Neural crest cell (in vitro differentiated cells): ENCODE measurements around the gene C3orf33. TPM values are rescaled to one million over a fixed set of nuclear protein-coding genes. Genes with fewer than 3 reads are reported as not detected.

Experiments
- DNase-seq: peaks from one replicate; pipeline ENCODE4 v3.0.0; 2021; ENCODE audit warnings: low read depth, mixed read lengths, low spot score
- H3K27ac Mint-ChIP-seq: one replicate; pipeline ENCODE4 v1.8.0; 2021; ENCODE audit warnings: mild to moderate bottlenecking, mixed read lengths; ENCODE audit not compliant: unreplicated experiment
- H3K27me3 Mint-ChIP-seq: 2 replicates; pipeline ENCODE4 v1.8.0; 2021; ENCODE audit warnings: low read depth, mild to moderate bottlenecking, mixed read lengths
- H3K36me3 Mint-ChIP-seq: 2 replicates; pipeline ENCODE4 v1.8.0; 2021; ENCODE audit warnings: low read depth, mild to moderate bottlenecking, mixed read lengths
- H3K4me1 Mint-ChIP-seq: 2 replicates; pipeline ENCODE4 v1.8.0; 2021; ENCODE audit warnings: mixed read lengths
- H3K4me3 Mint-ChIP-seq: one replicate; pipeline ENCODE4 v1.8.0; 2021; ENCODE audit warnings: mild to moderate bottlenecking, mixed read lengths
- H3K9me3 Mint-ChIP-seq: 2 replicates; pipeline ENCODE4 v1.8.0; 2021; ENCODE audit warnings: mixed read lengths
- CTCF ChIP-seq: fragments of 200-600 bp; sonication (generic); conservative IDR thresholded peaks from 2 replicates; pipeline ENCODE4 v1.5.0; 2021; ENCODE audit warnings: antibody characterized with exemption, mild to moderate bottlenecking
- total RNA-seq: library from RNA; stranded (reverse); gene quantifications from 2 replicates; pipeline ENCODE4 v1.2.1, GENCODE V29; 2021

Gene C3orf33
- total RNA-seq, 1 donor from 2014 or later: 4.2 TPM

DNA sequence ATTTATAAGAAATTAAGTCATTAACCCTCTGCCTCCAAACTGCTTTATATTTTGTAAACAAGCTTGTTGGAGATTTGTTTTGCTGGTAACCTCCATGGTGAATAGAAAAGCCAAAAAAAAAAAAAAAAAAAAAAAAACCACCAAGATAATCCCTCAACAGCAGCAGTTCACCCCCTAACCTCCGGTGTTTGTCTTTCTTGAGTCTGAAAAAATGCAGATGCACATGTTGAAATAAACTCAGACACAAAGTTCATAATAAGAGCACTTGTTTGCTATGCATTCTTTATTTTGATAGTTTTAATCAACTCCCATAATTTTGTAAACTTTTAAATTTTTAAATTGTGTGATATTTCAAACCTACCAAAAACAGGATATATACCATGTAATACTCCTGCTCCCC lies 59.4 kb downstream of the C3orf33 start:
- H3K27ac Mint-ChIP-seq: peak overlapping the region; percentile 95
- peak overlapping the region; percentile 99 for H3K4me3 Mint-ChIP-seq
- no peaks in the 10 kb centered on the region for H3K9me3 Mint-ChIP-seq

GRCh38 chr3:155745795-155746550 lies 60.1 kb downstream of the C3orf33 start:
- peak; percentile 28 for DNase-seq
- peaks cover 27% of the 10 kb centered on the region for H3K27me3 Mint-ChIP-seq
- H3K4me3 Mint-ChIP-seq: peak overlapping the region; percentile 99
- H3K9me3 Mint-ChIP-seq: no peaks in the 10 kb centered on the region
- H3K27ac Mint-ChIP-seq: peak overlapping the region; percentile 38
- peaks cover 66% of the 10 kb centered on the region for H3K4me1 Mint-ChIP-seq
- TF ChIP-seq CTCF: no peak
- H3K36me3 Mint-ChIP-seq: no peaks in the 10 kb centered on the region

More for the DNA sequence above, 59.4 kb downstream of the C3orf33 start:
- DNase-seq: no peak
- no peaks in the 10 kb centered on the region for H3K36me3 Mint-ChIP-seq
- TF ChIP-seq CTCF: no peak
- peaks cover 27% of the 10 kb centered on the region for H3K27me3 Mint-ChIP-seq
- peaks cover 61% of the 10 kb centered on the region for H3K4me1 Mint-ChIP-seq

DNA sequence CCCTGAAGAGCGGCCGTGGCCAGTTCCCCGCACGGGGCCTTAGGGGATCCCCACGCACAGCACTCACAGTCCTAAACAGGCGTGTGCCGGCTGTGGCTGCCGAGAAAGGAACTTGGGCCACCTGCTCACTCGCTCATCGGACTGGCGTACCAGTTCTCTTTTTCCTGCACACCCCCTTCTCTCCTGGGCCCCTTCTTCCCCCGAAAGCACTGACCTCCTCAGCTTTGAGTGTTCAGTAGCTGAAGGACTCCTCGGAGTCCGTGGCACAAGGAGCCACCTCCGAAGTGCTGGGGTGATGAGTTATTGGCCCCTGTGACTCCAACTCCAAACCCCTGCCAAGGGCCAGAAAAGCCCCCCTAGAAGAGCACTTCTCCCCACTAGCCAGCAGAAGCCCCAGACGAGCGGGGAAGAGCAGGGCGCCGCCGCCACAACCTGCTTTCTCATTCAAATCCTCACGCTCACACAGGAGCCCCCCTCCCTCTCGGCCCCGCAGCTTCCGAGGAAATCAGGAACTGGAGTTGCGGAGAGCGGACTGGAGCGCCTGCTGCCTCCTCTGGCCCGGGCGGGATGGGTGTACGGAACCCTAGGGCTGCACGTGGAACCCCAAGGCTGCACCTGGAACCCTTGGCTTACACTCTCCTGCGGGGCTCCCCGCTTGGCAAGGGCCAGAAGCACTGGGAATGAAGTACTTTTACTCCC lies 61.3 kb downstream of the C3orf33 start, which contains the start of gene PLCH1:
PLCH1 (minus strand) TSS at position 446 of the 699 bp plus-strand sequence. CDS start 40,847 bp downstream, outside the sequence.
- peak; percentile 75 for DNase-seq
- Mint-ChIP-seq H3K4me3 (peak within 1 kb of the TSS; percentile 99), H3K4me1 (peaks cover 72% of the 10 kb centered on the region), H3K27me3 (peaks cover 27% of the 10 kb centered on the region), H3K36me3 (no peaks in the 10 kb centered on the region), H3K9me3 (no peaks in the 10 kb centered on the region), H3K27ac (peak within 1 kb of the TSS; percentile 94)
- no peak for TF ChIP-seq CTCF

- peak overlapping the region; percentile 99 for H3K4me3 Mint-ChIP-seq
- DNase-seq: peak; percentile 75
- peaks cover 75% of the 10 kb centered on the region for H3K4me1 Mint-ChIP-seq
- H3K9me3 Mint-ChIP-seq: no peaks in the 10 kb centered on the region
- H3K36me3 Mint-ChIP-seq: no peaks in the 10 kb centered on the region
- peak; percentile 12 for TF ChIP-seq CTCF
- peak overlapping the region; percentile 94 for H3K27ac Mint-ChIP-seq
- peaks cover 27% of the 10 kb centered on the region for H3K27me3 Mint-ChIP-seq
These were observed 62.0 kb downstream of the C3orf33 start for GRCh38 chr3:155744010-155744625.

- Mint-ChIP-seq H3K4me3 (peak overlapping the region; percentile 99), H3K36me3 (no peaks in the 10 kb centered on the region), H3K4me1 (peaks cover 73% of the 10 kb centered on the region), H3K27ac (peak overlapping the region; percentile 45), H3K27me3 (peaks cover 27% of the 10 kb centered on the region), H3K9me3 (no peaks in the 10 kb centered on the region)
- no peak for TF ChIP-seq CTCF
- DNase-seq: no peak
These were observed 62.5 kb downstream of the C3orf33 start for GRCh38 chr3:155743606-155744005.
